Activated naive CD4-positive, alpha-beta T cell (primary cell): ENCODE results near the gene PLCD3.

Source experiments
- DNase-seq, 4 experiments: peaks; one replicate each; lab custom pipeline; 2025; lab: John Stamatoyannopoulos, UW

Gene PLCD3

GRCh38 chr17:45149669-45150664 is 17.7 kb upstream of the PLCD3 start:
- DNase-seq: peak in 1 of 4 experiments; percentile 28

GRCh38 chr17:45149037-45149668 is 16.8 kb upstream of the PLCD3 start:
- DNase-seq: peak; percentile 29 to 64 (median 40)

- peak; percentile 98 to 99 (median 98) for DNase-seq
These were observed 16.1 kb upstream of the PLCD3 start, which contains the start of gene HEXIM1 for GRCh38 chr17:45148183-45149036. Gene HEXIM1, plus strand, starts transcription at chr17:45148475. Its CDS starts 716 bp downstream, at chr17:45149191.

- peak; percentile 50 to 78 (median 72) for DNase-seq
These were observed 15.4 kb upstream of the PLCD3 start for GRCh38 chr17:45147581-45148182.

GRCh38 chr17:45146890-45147580 is 14.7 kb upstream of the PLCD3 start:
- DNase-seq: peak in 2 of 4 experiments; percentile 78

GRCh38 chr17:45146592-45146889 is 14.2 kb upstream of the PLCD3 start:
- no peak for DNase-seq

- DNase-seq: no peak
These were observed 13.9 kb upstream of the PLCD3 start for GRCh38 chr17:45146166-45146565.

GRCh38 chr17:45145035-45145389 is 12.7 kb upstream of the PLCD3 start:
- no peak for DNase-seq

GRCh38 chr17:45144199-45145034 is 12.1 kb upstream of the PLCD3 start:
- peak in 1 of 4 experiments; percentile 36 for DNase-seq

GRCh38 chr17:45143767-45144198 is 11.5 kb upstream of the PLCD3 start:
- DNase-seq: peak in 1 of 4 experiments; percentile 36

- no peak for DNase-seq
These were observed 10.9 kb upstream of the PLCD3 start for GRCh38 chr17:45143094-45143670.

- no peak for DNase-seq
These were observed 7.2 kb upstream of the PLCD3 start for GRCh38 chr17:45139533-45139920.

- DNase-seq: no peak
These were observed 6.7 kb upstream of the PLCD3 start for GRCh38 chr17:45138911-45139532.

- DNase-seq: no peak
These were observed 5.4 kb upstream of the PLCD3 start for GRCh38 chr17:45137561-45138305.

GRCh38 chr17:45136846-45137560 is 4.7 kb upstream of the PLCD3 start:
- no peak for DNase-seq

GRCh38 chr17:45135978-45136791 is 3.9 kb upstream of the PLCD3 start:
- no peak for DNase-seq
